Measurements from ENCODE around the gene EIF4H.

DNA sequence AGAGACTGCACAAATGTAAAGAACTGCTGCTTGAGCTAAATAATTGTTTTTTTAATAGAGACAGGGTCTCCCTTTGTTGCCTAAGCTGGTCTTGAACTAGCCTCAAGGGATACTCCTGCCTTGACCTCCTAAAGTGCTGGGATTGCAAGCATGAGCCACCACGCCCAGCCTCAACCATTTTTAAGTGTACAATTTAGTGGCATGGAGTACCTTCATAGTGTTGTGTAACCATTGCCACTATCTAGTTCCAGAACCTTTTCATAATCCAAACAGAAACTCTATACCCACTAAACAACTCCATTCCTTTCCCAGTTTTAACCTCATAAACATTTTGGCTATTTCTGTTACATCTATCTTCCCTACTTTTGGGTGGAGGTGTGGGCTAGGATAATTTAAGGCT, 6.7 kb downstream of the EIF4H start:
- TF ChIP-seq, protein P1, sequence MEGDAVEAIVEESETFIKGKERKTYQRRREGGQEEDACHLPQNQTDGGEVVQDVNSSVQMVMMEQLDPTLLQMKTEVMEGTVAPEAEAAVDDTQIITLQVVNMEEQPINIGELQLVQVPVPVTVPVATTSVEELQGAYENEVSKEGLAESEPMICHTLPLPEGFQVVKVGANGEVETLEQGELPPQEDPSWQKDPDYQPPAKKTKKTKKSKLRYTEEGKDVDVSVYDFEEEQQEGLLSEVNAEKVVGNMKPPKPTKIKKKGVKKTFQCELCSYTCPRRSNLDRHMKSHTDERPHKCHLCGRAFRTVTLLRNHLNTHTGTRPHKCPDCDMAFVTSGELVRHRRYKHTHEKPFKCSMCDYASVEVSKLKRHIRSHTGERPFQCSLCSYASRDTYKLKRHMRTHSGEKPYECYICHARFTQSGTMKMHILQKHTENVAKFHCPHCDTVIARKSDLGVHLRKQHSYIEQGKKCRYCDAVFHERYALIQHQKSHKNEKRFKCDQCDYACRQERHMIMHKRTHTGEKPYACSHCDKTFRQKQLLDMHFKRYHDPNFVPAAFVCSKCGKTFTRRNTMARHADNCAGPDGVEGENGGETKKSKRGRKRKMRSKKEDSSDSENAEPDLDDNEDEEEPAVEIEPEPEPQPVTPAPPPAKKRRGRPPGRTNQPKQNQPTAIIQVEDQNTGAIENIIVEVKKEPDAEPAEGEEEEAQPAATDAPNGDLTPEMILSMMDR (IDR thresholded peaks at IDR 0.05; ENCODE audit: low read depth, low read length): no peak
- TF ChIP-seq POLR2A (IDR thresholded peaks at IDR 0.05; ENCODE audit: extremely low read depth, insufficient read length): no peak

All from NB4 (cell line).